Common myeloid progenitor, CD34-positive (primary cell): ENCODE data around the gene PRKCE.

ENCODE experiments used
- CTCF ChIA-PET: fragments of 350-600 bp; sonication (Branson Sonifier 250); formaldehyde crosslinking; loops from one replicate; lab custom pipeline; 2021; ENCODE audit warnings: antibody characterized with exemption; lab: Charles Lee
- POLR2A ChIA-PET: fragments of 350-600 bp; sonication (Branson Sonifier 250); formaldehyde crosslinking; loops from one replicate; lab custom pipeline; 2021; ENCODE audit warnings: antibody characterized with exemption; lab: Charles Lee
- DNase-seq, 3 donors: peaks; one replicate each; pipeline versions ENCODE4 v3.0.0 to v3.0.0-alpha.2; 2013
- H3K27ac ChIP-seq, 2 experiments: 1 replicate in 1 of 2; 2 replicates in 1 of 2; pipeline ENCODE4 v1.7.0; 2013; ENCODE audit warnings: inconsistent platforms in 2 of 2, low read length in 2 of 2, mild to moderate bottlenecking in 2 of 2, low read depth in 1 of 2, moderate library complexity in 1 of 2; ENCODE audit not compliant: severe bottlenecking in 2 of 2, insufficient read depth in 1 of 2, poor library complexity in 1 of 2
- H3K27me3 ChIP-seq, 5 experiments: replicated peaks in 2 of 5; 1 replicate in 3 of 5; 2 replicates in 2 of 5; pipeline versions ENCODE4 v1.6.1 to v1.7.0; 2013; ENCODE audit warnings: low read length in 4 of 5, mild to moderate bottlenecking in 2 of 5, moderate library complexity in 2 of 5, inconsistent platforms in 1 of 5; ENCODE audit not compliant: insufficient read depth in 5 of 5, control insufficient read depth in 4 of 5
- H3K36me3 ChIP-seq, 4 experiments: 1 replicate in 2 of 4; 2 replicates in 2 of 4; pipeline versions ENCODE4 v1.6.1 to v1.7.0; 2013; ENCODE audit warnings: low read length in 3 of 4, control low read depth in 1 of 4, mild to moderate bottlenecking in 1 of 4; ENCODE audit not compliant: control insufficient read depth in 4 of 4, insufficient read depth in 4 of 4
- H3K4me1 ChIP-seq, 4 experiments: 1 replicate in 3 of 4; 2 replicates in 1 of 4; pipeline versions ENCODE4 v1.6.1 to v1.7.1; 2013; ENCODE audit warnings: low read length in 3 of 4, mild to moderate bottlenecking in 3 of 4, control low read depth in 1 of 4, inconsistent platforms in 1 of 4, moderate library complexity in 1 of 4; ENCODE audit not compliant: control insufficient read depth in 4 of 4, insufficient read depth in 4 of 4; ENCODE audit errors: control extremely low read depth in 1 of 4
- H3K4me3 ChIP-seq, 7 experiments: 1 replicate in 4 of 7; 2 replicates in 3 of 7; pipeline versions ENCODE4 v1.5.1 to v1.7.0; 2013; ENCODE audit warnings: mild to moderate bottlenecking in 7 of 7, low read length in 6 of 7, moderate library complexity in 6 of 7, inconsistent platforms in 2 of 7, low read depth in 2 of 7, control low read depth in 1 of 7; ENCODE audit not compliant: insufficient read depth in 4 of 7, control insufficient read depth in 1 of 7; ENCODE audit errors: extremely low read depth in 1 of 7
- H3K9me3 ChIP-seq, 5 experiments: 1 replicate in 4 of 5; 2 replicates in 1 of 5; pipeline versions ENCODE4 v1.6.1 to v1.7.1; 2013; ENCODE audit warnings: low read length in 4 of 5, mild to moderate bottlenecking in 2 of 5, inconsistent platforms in 1 of 5, low read depth in 1 of 5, moderate library complexity in 1 of 5; ENCODE audit not compliant: control insufficient read depth in 4 of 5, insufficient read depth in 2 of 5; ENCODE audit errors: control extremely low read depth in 1 of 5
- WGBS: methylation state at CpG from one replicate; pipeline ENCODE4 v1.1.5; 2013; ENCODE audit not compliant: insufficient coverage; 5-methylcytosine and 5-hydroxymethylcytosine counted together

Gene PRKCE

GRCh38 chr2:45631319-45631718, 20.2 kb upstream of the PRKCE start:
- Histone ChIP-seq H3K4me1 (no peaks in the 10 kb centered on the region), H3K4me3 (no peak overlapping the region), H3K27me3 (no peaks in the 10 kb centered on the region), H3K9me3 (no peaks in the 10 kb centered on the region), H3K36me3 (no peaks in the 10 kb centered on the region), H3K27ac (no peak overlapping the region)
- 93% methylated on average over 3 of the region's 3 CpGs for WGBS
- DNase-seq = no peak
- ChIA-PET CTCF (no interaction called here), POLR2A (no interaction called here)

- POLR2A ChIA-PET = no interaction called here
- no peaks in the 10 kb centered on the region for H3K9me3 ChIP-seq
- H3K4me1 ChIP-seq = peaks cover 0 to 4% (median under 1%) of the 10 kb centered on the region in 4 experiments
- no peaks in the 10 kb centered on the region for H3K27me3 ChIP-seq
- CTCF ChIA-PET = no interaction called here
- 100% methylated on average over 1 of the region's 3 CpGs for WGBS
- no peak for DNase-seq
- H3K27ac ChIP-seq = no peak overlapping the region
- H3K4me3 ChIP-seq = no peak overlapping the region
- no peaks in the 10 kb centered on the region for H3K36me3 ChIP-seq
These were observed 19.5 kb upstream of the PRKCE start for GRCh38 chr2:45631955-45632354.

GRCh38 chr2:45634223-45634622, 17.3 kb upstream of the PRKCE start:
- DNase-seq = no peak
- ChIA-PET CTCF (interaction anchor here (0.6 to 1.2 kb wide), 4 partner anchors 12 to 145 kb away, joined by 3 read pairs; no protein-coding TSS in a partner anchor), POLR2A (interaction anchor here (1.1 kb wide), 1 partner anchor 24 kb away, joined by 4 read pairs; no protein-coding TSS in a partner anchor)
- Histone ChIP-seq H3K4me3 (no peak overlapping the region), H3K36me3 (no peaks in the 10 kb centered on the region), H3K4me1 (peaks cover 4 to 25% (median 16%) of the 10 kb centered on the region in 4 experiments), H3K9me3 (no peaks in the 10 kb centered on the region), H3K27ac (no peak overlapping the region), H3K27me3 (no peaks in the 10 kb centered on the region)
- 100% methylated on average over 1 of the region's 5 CpGs for WGBS

GRCh38 chr2:45636008-45636407, 15.5 kb upstream of the PRKCE start:
- Histone ChIP-seq H3K36me3 (no peaks in the 10 kb centered on the region), H3K9me3 (no peaks in the 10 kb centered on the region), H3K4me3 (no peak overlapping the region), H3K4me1 (peaks cover 4 to 26% (median 16%) of the 10 kb centered on the region in 4 experiments), H3K27me3 (peaks cover 0 to 2% (median 0%) of the 10 kb centered on the region in 5 experiments), H3K27ac (no peak overlapping the region)
- no peak for DNase-seq
- ChIA-PET CTCF (no interaction called here), POLR2A (no interaction called here)
- 95% methylated on average over 4 of the region's 5 CpGs for WGBS

GRCh38 chr2:45637440-45637839, 14.0 kb upstream of the PRKCE start:
- Histone ChIP-seq H3K9me3 (no peaks in the 10 kb centered on the region), H3K4me1 (peaks cover 4 to 26% (median 16%) of the 10 kb centered on the region in 4 experiments), H3K27ac (no peak overlapping the region), H3K36me3 (no peaks in the 10 kb centered on the region), H3K27me3 (peaks cover 0 to 4% (median 2%) of the 10 kb centered on the region in 5 experiments), H3K4me3 (peak overlapping the region in 2 of 7 experiments; percentile 20 to 40)
- CTCF ChIA-PET = interaction anchor here (0.7 to 1.5 kb wide), 3 partner anchors 9 to 298 kb away, joined by 3 to 4 read pairs (median 3); no protein-coding TSS in a partner anchor
- 6% methylated on average over 4 of the region's 5 CpGs for WGBS
- POLR2A ChIA-PET = no interaction called here
- DNase-seq = peak; percentile 63 to 94 (median 91)

GRCh38 chr2:45640576-45640975, 10.9 kb upstream of the PRKCE start:
- DNase-seq = no peak
- Histone ChIP-seq H3K27me3 (peaks cover 0 to 10% (median 6%) of the 10 kb centered on the region in 5 experiments), H3K27ac (no peak overlapping the region), H3K9me3 (no peaks in the 10 kb centered on the region), H3K4me1 (peaks cover 4 to 34% (median 21%) of the 10 kb centered on the region in 4 experiments), H3K36me3 (no peaks in the 10 kb centered on the region), H3K4me3 (no peak overlapping the region)
- CTCF ChIA-PET = interaction anchor here (2.2 to 2.7 kb wide), 3 partner anchors 138 to 295 kb away, joined by 9 to 22 read pairs (median 14); no protein-coding TSS in a partner anchor
- POLR2A ChIA-PET = no interaction called here
- 86% methylated on average over 2 of the region's 2 CpGs for WGBS

GRCh38 chr2:45643095-45643494, 8.4 kb upstream of the PRKCE start:
- POLR2A ChIA-PET = interaction anchor here (0.6 kb wide), 1 partner anchor 189 kb away, joined by 5 read pairs; no protein-coding TSS in a partner anchor
- WGBS = 38% methylated on average over 10 of the region's 11 CpGs
- Histone ChIP-seq H3K4me3 (peak overlapping the region; percentile 37 to 84 (median 65)), H3K27me3 (peaks cover 0 to 10% (median 6%) of the 10 kb centered on the region in 5 experiments), H3K9me3 (no peaks in the 10 kb centered on the region), H3K4me1 (peaks cover 0 to 20% (median 10%) of the 10 kb centered on the region in 4 experiments), H3K36me3 (no peaks in the 10 kb centered on the region), H3K27ac (no peak overlapping the region)
- CTCF ChIA-PET = interaction anchor here (0.8 to 2.7 kb wide), 14 partner anchors 17 to 300 kb away, joined by 3 to 22 read pairs (median 4); no protein-coding TSS in a partner anchor
- no peak for DNase-seq
